Measurements from ENCODE around the gene LMO7.

- TF ChIP-seq CEBPB (IDR thresholded peaks at IDR 0.05; ENCODE audit: low read depth, low read length) (no peak), MXI1 (IDR thresholded peaks at IDR 0.05; ENCODE audit: borderline replicate concordance, low read depth, low read length) (no peak), CTCF (conservative IDR thresholded peaks at IDR 0.05; ENCODE audit: low read depth, low read length) (no peak), POLR2A (IDR thresholded peaks at IDR 0.05; ENCODE audit: low read depth, low read length) (no peak), RFX5 (IDR thresholded peaks at IDR 0.05; ENCODE audit: low read depth, low read length) (no peak), MAFK (IDR thresholded peaks at IDR 0.05; ENCODE audit: low read depth, low read length) (no peak)
- TF ChIP-seq, protein P1, sequence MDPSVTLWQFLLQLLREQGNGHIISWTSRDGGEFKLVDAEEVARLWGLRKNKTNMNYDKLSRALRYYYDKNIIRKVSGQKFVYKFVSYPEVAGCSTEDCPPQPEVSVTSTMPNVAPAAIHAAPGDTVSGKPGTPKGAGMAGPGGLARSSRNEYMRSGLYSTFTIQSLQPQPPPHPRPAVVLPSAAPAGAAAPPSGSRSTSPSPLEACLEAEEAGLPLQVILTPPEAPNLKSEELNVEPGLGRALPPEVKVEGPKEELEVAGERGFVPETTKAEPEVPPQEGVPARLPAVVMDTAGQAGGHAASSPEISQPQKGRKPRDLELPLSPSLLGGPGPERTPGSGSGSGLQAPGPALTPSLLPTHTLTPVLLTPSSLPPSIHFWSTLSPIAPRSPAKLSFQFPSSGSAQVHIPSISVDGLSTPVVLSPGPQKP (IDR thresholded peaks at IDR 0.05; ENCODE audit: borderline replicate concordance, low read depth, low read length) = no peak
Measured at GRCh38 chr13:75628801-75629200, 7.3 kb upstream of the LMO7 start.
